K562 (cell line): ENCODE results near the gene MOB1B. TPM values are rescaled to one million over a fixed set of nuclear protein-coding genes. Genes with fewer than 3 reads are reported as not detected.

ENCODE experiments used
- ARID2 ChIP-seq: fragments of 450-650 bp; IDR thresholded peaks from 2 replicates; pipeline ENCODE4 v1.6.1; 2017; ENCODE audit warnings: antibody characterized with exemption, mild to moderate bottlenecking
- EP400 ChIP-seq: fragments of 450-650 bp; IDR thresholded peaks from 2 replicates; pipeline ENCODE4 v1.6.1; 2017; ENCODE audit warnings: antibody characterized with exemption, mild to moderate bottlenecking, moderate library complexity
- HDAC2 ChIP-seq: fragments of 450-650 bp; IDR thresholded peaks from 2 replicates; pipeline ENCODE4 v1.6.1; 2016; ENCODE audit warnings: mild to moderate bottlenecking
- HMG20A ChIP-seq: fragments of 450-650 bp; formaldehyde crosslinking; conservative IDR thresholded peaks from 2 replicates; pipeline ENCODE4 v1.4.0; 2020; ENCODE audit warnings: mild to moderate bottlenecking, mixed read lengths
- IRF2 ChIP-seq: sonication (generic); formaldehyde crosslinking; IDR thresholded peaks from 2 replicates; pipeline ENCODE4 v1.8.1; 2022; ENCODE audit warnings: mild to moderate bottlenecking, missing genetic modification reagents
- NCOA1 ChIP-seq: fragments of 450-650 bp; IDR thresholded peaks from 2 replicates; pipeline ENCODE4 v1.6.1; 2016; ENCODE audit warnings: low read depth
- RBM14 ChIP-seq: fragments of 200-400 bp; formaldehyde crosslinking; IDR thresholded peaks from 2 replicates; pipeline ENCODE4 v1.6.1; 2018; ENCODE audit warnings: low read depth, mild to moderate bottlenecking, low read length, moderate library complexity, borderline replicate concordance; ENCODE audit not compliant: insufficient read depth
- RHOXF2B ChIP-seq: fragments of 250-450 bp; sonication (Bioruptor Pico); conservative IDR thresholded peaks from 2 replicates; pipeline ENCODE4 v1.5.1; 2021
- SRSF7 ChIP-seq: fragments of 200-400 bp; formaldehyde crosslinking; optimal IDR thresholded peaks from 2 replicates; pipeline ENCODE3; 2017; ENCODE audit warnings: mild to moderate bottlenecking, low read depth, low read length
- THRAP3 ChIP-seq: fragments of 450-650 bp; IDR thresholded peaks from 2 replicates; pipeline ENCODE4 v1.6.1; 2016; ENCODE audit warnings: mild to moderate bottlenecking, inconsistent platforms, borderline replicate concordance
- ZC3H4 ChIP-seq: sonication (generic); formaldehyde crosslinking; IDR thresholded peaks from 2 replicates; pipeline ENCODE4 v1.9.0; 2021; ENCODE audit warnings: missing genetic modification reagents, borderline replicate concordance
- ZFP30 ChIP-seq: fragments of 250-450 bp; sonication (Bioruptor Pico); IDR thresholded peaks from 2 replicates; pipeline ENCODE4 v1.8.0; 2022; ENCODE audit warnings: moderate library complexity, mild to moderate bottlenecking, inconsistent platforms, borderline replicate concordance
- ZNF134 ChIP-seq: fragments of 250-450 bp; sonication (Bioruptor Pico); conservative IDR thresholded peaks from 2 replicates; pipeline ENCODE4 v1.4.0; 2020
- ZNF217 ChIP-seq: sonication (generic); formaldehyde crosslinking; IDR thresholded peaks from 2 replicates; pipeline ENCODE4 v1.8.0; 2022; ENCODE audit warnings: mild to moderate bottlenecking, missing genetic modification reagents
- ZNF384 ChIP-seq: IDR thresholded peaks from 2 replicates; pipeline ENCODE4 v1.6.1; 2012; ENCODE audit warnings: low read depth, low read length, improper control_type of control experiment
- ZNF57 ChIP-seq: fragments of 450-650 bp; formaldehyde crosslinking; IDR thresholded peaks from 2 replicates; pipeline ENCODE4 v1.4.0; 2020; ENCODE audit warnings: mild to moderate bottlenecking, moderate library complexity
- polyA plus RNA-seq, 8 experiments: library from polyadenylated mRNA; depleted of rRNA in 4 of 8; stranded (reverse) in 5 of 8; unstranded in 3 of 8; fragments of >200 nt; fragmentation: Nextera tagmentation in 2 of 8; fragmentation: Illumina TruSeq in 1 of 8; extraction: Ambion mirVana in 2 of 8; extraction: Trizol in 1 of 8; gene quantifications; 2 replicates each; pipeline versions ENCODE4 v1.2.1 to v1.2.3, GENCODE V29; 2011 to 2014; ENCODE audit warnings: inconsistent platforms in 1 of 8, missing spikeins in 1 of 8
- total RNA-seq, 7 experiments: library from RNA; depleted of rRNA in 6 of 7; stranded (reverse); fragments of >200 nt in 6 of 7; fragmentation: Illumina TruSeq in 2 of 7; extraction: Trizol in 2 of 7; gene quantifications; 2 replicates each; pipeline versions ENCODE4 v1.2.1 to v1.2.3, GENCODE V29; 2011 to 2021; ENCODE audit warnings: low replicate concordance in 1 of 7
- TF ChIP-seq, protein P1 (sequence below), 2 experiments: fragments of 450-650 bp; formaldehyde crosslinking in 1 of 2; IDR thresholded peaks; 2 replicates each; pipeline versions ENCODE4 v1.4.0 to v1.6.1; 2014 to 2020; ENCODE audit warnings: mild to moderate bottlenecking in 2 of 2, borderline replicate concordance in 1 of 2, low read depth in 1 of 2
- TF ChIP-seq, protein P2 (sequence below): fragments of 450-650 bp; formaldehyde crosslinking; IDR thresholded peaks from 2 replicates; pipeline ENCODE4 v1.4.0; 2020; ENCODE audit warnings: mild to moderate bottlenecking
- TF ChIP-seq, protein P3 (sequence below): sonication (generic); IDR thresholded peaks from 2 replicates; pipeline ENCODE4 v1.6.1; 2016

Gene MOB1B
- total and polyA plus RNA-seq, 9 of the 15 experiments (the other 6 are each of a cell fraction or from before 2014, with no cell fraction given): 8.4 to 37.8 (median 19.0) TPM

DNA sequence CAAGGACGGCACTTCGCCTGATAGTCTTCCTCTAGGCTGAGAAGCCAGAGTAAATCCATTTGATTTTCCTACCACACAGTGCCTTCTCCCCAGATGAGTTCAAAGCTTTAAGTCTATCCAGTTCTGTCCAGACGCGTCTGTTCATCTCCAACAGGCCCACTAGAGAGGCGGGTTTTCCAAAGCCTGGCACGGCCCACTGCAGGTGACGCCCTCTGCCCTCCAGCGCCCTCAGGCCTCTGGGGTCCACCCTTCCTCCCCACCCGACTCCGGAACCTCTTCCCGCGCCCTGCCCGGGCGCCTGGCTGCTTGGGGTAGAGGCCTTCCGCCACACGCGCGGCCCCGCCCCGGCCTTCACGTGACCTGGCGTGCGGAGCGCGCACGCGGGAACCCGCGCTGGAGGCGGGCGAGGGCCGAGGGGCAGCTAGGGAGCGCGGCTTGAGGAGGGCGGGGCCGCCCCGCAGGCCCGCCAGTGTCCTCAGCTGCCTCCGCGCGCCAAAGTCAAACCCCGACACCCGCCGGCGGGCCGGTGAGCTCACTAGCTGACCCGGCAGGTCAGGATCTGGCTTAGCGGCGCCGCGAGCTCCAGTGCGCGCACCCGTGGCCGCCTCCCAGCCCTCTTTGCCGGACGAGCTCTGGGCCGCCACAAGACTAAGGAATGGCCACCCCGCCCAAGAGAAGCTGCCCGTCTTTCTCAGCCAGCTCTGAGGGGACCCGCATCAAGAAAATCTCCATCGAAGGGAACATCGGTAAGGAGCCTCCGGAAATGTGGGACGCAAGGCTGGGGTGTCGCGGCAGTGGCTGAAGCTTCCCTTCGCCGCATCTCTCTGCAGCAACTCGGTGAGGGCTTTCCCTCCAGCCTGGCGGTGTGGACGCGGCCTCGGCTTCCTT, 91.3 kb downstream of the MOB1B start, which contains the start of gene DCK (continued):
- TF ChIP-seq, protein P1, sequence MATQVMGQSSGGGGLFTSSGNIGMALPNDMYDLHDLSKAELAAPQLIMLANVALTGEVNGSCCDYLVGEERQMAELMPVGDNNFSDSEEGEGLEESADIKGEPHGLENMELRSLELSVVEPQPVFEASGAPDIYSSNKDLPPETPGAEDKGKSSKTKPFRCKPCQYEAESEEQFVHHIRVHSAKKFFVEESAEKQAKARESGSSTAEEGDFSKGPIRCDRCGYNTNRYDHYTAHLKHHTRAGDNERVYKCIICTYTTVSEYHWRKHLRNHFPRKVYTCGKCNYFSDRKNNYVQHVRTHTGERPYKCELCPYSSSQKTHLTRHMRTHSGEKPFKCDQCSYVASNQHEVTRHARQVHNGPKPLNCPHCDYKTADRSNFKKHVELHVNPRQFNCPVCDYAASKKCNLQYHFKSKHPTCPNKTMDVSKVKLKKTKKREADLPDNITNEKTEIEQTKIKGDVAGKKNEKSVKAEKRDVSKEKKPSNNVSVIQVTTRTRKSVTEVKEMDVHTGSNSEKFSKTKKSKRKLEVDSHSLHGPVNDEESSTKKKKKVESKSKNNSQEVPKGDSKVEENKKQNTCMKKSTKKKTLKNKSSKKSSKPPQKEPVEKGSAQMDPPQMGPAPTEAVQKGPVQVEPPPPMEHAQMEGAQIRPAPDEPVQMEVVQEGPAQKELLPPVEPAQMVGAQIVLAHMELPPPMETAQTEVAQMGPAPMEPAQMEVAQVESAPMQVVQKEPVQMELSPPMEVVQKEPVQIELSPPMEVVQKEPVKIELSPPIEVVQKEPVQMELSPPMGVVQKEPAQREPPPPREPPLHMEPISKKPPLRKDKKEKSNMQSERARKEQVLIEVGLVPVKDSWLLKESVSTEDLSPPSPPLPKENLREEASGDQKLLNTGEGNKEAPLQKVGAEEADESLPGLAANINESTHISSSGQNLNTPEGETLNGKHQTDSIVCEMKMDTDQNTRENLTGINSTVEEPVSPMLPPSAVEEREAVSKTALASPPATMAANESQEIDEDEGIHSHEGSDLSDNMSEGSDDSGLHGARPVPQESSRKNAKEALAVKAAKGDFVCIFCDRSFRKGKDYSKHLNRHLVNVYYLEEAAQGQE (IDR thresholded peaks at IDR 0.05; ENCODE audit: borderline replicate concordance): peak; percentile 88
- TF ChIP-seq, protein P1 (CRISPR knock-in tag; IDR thresholded peaks at IDR 0.05; ENCODE audit: low read depth): no peak; the same call in 1 of the 2 replicates
- TF ChIP-seq NCOA1 (no peak), ZFP30 (CRISPR knock-in tag) (no peak), EP400 (peak; percentile 67; the same call in 1 of the 2 replicates), HDAC2 (no peak), RBM14 (no peak), ZNF384 (no peak), ZC3H4 (no peak), IRF2 (CRISPR knock-in tag) (no peak), ZNF134 (CRISPR knock-in tag) (no peak), ZNF57 (CRISPR knock-in tag) (no peak), ZNF217 (CRISPR knock-in tag) (no peak), ARID2 (no peak), RHOXF2B (CRISPR knock-in tag) (no peak), SRSF7 (no peak), HMG20A (CRISPR knock-in tag) (no peak), THRAP3 (no peak)
- TF ChIP-seq, protein P2, sequence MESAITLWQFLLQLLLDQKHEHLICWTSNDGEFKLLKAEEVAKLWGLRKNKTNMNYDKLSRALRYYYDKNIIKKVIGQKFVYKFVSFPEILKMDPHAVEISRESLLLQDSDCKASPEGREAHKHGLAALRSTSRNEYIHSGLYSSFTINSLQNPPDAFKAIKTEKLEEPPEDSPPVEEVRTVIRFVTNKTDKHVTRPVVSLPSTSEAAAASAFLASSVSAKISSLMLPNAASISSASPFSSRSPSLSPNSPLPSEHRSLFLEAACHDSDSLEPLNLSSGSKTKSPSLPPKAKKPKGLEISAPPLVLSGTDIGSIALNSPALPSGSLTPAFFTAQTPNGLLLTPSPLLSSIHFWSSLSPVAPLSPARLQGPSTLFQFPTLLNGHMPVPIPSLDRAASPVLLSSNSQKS (CRISPR knock-in tag): no peak
- TF ChIP-seq, protein P3, sequence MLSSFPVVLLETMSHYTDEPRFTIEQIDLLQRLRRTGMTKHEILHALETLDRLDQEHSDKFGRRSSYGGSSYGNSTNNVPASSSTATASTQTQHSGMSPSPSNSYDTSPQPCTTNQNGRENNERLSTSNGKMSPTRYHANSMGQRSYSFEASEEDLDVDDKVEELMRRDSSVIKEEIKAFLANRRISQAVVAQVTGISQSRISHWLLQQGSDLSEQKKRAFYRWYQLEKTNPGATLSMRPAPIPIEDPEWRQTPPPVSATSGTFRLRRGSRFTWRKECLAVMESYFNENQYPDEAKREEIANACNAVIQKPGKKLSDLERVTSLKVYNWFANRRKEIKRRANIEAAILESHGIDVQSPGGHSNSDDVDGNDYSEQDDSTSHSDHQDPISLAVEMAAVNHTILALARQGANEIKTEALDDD: no peak
